Stimulated activated CD8-positive, alpha-beta memory T cell treated with anti-CD3 and anti-CD28 coated beads, Interleukin-12 subunit alpha, Interleukin-12 subunit beta, amount 100 ng/mL, for 1 hour (primary cell): ENCODE measurements around the gene ORC3.
"Not testable (repeated sequence)": the region's sequence is repeated elsewhere in the genome, so short reads cannot be mapped to it uniquely, and the experiment has no call there.

Experiments
- DNase-seq: peaks from one replicate; pipeline ENCODE4 v3.0.0-alpha.2; 2020; ENCODE audit warnings: low read depth

Gene ORC3

DNA sequence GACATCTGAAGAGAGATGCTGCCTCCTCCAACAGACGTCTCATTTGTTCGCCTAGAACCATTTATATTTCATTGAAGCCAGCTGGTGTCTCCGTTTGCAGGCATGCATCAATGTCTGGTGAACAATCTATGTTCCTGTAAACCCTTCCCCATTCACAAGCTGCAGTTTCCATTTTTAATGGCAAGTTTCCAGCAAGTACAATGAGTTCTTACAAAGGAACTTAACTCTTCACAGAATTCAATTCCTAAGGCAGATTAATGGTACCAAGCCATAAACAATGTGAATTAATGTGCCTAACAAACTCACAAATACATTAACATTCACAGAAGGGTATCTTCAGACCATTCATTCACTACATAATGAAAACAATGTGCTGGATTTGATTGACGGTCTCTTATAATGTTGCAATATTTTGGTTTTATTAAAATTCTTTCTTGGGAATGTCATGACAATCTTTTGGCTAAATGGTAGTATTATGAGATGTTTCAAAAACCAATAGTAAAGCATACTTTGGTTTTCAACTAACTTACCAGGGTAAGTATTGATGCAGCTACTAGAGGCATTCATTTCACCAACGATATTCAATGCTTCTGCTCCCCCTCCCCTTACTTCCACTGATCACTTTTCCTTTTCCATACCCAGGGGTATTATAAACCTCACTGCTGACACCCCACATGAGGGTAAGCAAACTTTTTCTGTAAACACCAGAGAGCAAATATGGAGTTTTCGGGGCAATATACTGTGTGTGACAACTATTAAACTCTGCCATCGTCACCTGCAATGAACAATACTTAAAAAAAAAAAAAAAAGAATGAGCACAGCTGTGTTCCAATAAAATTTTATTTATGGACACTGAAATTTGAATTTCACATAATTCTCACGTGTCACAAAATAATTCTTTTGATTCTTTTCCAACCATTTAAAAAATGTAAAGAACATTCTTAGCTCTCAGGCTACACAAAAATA, 107.9 kb downstream of the ORC3 start:
- DNase-seq: no peak

DNA sequence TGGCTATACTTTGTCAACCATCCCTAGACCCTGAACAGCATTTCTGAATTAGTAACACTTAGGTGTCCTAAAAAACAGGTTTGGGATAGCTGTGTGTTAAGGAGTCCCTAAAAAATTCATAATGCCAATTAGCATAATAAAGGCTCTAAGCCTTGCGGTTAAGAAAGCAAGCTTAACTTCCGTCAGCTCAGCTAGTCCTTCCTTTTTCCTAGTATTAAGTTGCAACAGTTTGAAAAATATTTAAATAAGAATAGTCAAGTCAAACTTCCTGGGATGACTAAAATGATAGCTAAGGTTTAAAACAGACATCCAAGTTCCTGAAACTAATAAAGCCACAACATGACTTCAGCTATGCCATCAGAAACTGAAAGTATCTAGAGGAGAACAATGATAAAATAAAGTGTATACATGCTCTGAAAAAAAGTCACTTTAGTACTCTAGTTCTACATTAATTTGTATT, 108.6 kb downstream of the ORC3 start:
- no peak for DNase-seq

DNA sequence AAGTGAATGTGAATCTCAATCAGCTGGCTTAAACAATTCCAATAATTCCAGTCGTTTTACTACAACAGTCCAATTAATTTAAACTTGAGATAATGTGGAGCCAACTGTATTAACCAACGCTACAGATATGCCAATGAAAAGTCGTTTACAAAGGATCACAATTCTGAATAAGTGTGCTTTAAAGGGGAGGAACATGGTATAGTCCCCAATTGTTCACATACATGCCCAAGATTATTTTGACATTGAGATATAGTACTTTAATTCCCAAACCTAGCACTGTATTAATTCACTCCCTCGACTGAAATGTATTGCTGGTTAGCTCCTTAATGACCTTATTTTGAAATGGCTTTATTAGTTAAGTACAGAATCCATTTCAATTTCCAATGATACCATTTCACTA, 109.6 kb downstream of the ORC3 start:
- no peak for DNase-seq

DNA sequence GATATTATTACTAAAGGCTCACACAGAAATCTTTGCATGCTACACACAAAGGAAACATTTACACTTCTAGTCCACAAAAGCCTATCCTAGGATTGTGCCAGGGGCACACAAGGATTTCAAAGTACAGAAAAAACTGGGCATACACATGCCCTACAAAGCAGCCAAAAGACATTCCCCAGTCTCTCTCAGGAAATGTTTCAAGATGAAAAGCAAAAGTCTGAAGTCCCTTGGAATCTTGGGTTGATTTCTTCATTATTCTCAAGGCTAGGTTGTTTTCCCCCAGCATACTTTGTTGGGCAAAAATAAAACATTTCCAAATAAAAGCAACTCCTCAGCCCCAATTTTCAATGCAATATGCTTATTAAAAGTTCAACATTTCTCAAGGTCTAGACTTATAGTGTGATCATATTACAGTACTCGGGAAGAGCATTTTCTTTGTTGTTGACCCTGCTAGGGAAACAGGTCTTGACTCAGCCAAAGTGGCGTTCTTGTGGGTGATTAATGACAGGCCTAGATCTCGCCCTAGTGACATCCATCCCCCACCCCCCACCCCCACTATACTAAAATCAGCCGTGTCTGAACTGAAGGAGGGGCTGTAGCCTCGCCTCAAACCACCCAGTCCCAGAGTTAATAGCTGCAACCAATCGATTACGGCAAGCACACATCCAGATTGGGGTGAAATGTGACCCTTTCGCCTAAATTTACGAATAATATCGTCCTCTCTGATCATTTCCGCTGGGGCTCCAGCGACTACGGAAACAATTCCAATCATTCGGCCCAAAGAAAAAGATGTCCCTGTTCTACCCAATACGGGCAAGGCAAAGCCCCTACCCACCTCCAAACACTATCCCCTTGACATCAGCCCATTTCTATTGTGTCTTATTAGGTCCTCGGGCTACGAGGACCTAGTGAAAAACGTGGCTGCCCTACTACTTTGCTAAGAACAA, 110.7 kb downstream of the ORC3 start:
- peak; percentile 23 for DNase-seq

DNA sequence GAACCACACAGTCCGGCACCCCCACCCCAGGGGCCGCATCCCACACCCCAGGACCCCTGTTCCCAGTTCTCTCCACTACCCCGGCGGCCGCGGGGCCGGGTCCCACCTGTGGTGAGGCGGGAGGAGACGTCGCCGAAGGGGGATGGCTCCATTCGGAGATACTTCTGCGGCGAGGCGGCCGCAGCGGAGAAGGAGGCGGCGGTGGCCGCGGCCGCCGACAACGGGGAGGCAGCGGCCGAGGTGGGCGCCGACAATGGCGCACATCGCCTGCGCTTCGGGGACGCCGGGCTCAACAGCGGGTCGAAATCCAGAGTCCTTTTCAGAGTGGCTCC, 111.4 kb downstream of the ORC3 start:
- DNase-seq: no peak

DNA sequence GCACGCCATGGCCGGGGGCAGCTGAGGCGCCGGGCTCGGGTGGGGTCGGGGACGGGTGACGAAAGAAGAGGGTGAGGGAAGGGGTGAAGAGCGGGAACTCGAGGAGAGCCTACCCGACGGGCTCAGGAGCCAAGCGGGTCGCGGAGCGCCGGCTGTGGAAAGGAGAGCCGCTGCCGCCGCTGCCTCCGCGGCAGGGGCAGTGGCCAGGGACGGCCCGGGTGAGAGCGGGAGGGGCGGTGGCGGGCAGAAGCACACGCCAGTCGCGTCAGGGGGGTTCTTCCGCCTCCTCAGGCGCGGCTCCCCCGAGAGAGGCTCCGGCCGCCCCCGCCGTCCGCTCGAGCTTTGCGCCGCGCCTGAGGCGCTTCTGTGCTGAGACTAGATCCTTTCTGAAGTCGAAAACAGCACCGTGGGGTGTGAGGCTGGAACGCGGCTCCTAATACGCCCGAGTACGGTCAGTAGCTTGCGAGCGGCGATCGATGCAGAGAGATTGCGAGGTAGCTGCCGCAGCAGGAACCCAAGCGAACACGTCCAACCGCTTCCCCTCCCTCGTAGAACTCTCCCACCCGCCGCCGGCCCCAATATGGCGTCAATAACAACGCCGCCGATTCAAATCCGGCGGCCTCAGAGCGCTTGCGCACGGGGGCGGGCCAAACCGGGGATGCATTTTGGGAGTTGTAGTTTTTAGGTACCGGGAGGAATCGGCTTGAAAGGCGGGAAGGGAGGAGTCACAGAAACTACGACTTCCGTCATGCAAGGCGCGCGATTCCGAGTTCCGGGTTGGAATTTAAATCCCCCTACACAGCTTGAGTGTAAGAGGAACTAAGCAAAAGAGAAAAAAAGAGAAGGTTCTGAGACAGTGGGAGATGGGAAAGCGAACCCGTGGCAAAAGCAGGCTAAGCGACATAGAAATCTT, 112.0 kb downstream of the ORC3 start, which contains the start of gene AKIRIN2:
AKIRIN2 (minus strand) TSS at position 558 of the 913 bp plus-strand sequence; CDS start at position 9, 549 bp downstream.
- DNase-seq: peak; percentile 94

DNA sequence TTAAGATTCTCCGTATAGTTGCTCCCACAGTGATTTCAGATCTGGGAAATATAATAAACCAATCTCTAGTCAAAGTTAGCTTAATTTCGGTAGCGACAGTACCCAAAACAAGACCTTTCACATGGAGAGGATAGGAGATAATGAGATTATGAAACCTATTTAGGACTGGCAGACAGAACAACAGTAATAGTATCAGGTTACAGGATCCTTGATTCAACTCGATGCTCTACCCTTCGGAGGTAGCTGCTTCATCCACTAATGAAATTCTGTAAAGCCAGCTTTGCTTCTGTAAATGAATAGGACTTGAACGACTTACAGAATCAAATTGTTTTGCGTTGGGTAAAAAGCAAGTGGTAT, 112.6 kb downstream of the ORC3 start:
- DNase-seq: no peak

DNA sequence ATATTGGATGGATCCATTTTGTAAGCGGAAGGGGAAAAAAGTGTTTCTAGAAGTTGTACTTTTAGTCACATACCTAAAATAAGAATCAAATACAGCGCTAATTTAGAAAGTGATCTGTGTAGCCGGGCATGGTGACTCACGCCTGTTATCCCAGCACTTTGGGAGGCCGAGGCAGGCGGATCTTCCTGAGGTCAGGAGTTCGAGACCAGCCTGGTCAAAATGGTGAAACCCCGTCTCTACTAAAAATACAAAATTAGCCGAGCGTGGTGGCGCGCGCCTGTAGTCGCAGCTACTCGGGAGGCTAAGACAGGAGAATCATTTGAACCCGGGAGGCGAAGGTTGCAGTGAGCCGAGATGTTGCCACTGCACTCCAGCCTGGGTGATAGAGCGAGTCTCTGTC, 113.1 kb downstream of the ORC3 start:
- DNase-seq: not testable (repeated sequence)

DNA sequence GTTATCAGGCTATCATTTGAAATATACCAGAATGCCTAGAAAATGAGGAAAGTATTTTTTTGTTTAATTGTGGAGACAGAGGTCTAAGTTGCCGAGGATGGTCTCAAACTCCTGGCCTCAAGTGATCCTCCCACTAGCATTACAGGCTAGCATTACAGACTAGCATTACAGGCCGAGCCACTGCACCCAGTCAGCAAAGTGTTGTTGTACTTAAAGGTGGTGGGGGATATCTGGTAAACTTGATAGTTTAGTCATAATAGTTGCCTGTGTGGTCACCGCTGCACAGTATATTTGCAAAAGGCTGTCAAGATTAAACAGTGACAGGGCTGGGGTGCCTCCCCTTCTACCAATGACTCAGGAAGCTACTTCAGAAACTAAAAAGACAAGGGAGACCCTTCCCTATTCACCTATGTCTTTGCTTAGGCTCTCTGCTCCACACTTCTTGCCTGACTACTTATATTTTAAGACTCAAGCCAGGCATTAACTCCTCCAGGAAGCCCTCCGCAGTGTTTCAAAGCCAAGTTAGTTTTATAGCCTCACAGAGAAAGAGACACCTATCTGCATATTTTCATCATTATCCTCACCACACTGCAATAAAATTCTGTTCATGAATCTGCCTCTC, 115.2 kb downstream of the ORC3 start:
- no peak for DNase-seq

DNA sequence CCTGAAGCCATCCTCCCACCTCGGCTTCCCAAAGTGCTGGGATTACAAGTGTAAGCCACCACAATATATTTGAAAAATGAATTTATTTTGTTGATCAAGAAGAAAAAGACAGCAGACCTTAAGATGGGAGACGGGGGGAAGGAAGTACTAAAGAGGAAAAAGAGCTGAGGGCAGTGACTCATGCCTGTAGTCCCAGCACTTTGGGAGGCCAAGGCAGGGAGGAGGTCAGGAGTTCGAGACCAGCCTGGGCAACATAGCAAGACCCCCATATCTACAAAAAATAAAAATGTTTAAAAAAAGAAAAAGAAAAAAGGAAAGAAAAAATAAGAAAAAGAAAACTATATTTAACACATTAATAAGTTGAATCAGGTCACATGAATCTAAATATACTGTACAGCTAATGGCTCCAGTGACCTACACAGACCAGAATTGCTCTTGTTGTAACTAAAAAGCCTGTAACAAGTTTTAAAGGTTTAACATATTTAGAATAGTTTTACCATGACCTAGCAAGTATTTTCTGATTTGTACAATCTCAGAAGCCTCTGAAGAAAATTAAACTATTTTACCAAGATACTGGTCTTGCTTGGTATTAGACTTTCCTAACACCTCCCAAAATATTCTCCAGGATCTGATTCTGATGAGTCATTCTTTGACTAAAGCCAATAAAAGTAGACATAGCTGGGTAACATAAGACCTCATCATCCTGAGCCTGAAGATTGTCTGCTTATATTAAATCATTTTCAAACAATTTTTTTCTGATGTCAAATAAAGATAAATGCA, 116.4 kb downstream of the ORC3 start:
- DNase-seq: no peak

DNA sequence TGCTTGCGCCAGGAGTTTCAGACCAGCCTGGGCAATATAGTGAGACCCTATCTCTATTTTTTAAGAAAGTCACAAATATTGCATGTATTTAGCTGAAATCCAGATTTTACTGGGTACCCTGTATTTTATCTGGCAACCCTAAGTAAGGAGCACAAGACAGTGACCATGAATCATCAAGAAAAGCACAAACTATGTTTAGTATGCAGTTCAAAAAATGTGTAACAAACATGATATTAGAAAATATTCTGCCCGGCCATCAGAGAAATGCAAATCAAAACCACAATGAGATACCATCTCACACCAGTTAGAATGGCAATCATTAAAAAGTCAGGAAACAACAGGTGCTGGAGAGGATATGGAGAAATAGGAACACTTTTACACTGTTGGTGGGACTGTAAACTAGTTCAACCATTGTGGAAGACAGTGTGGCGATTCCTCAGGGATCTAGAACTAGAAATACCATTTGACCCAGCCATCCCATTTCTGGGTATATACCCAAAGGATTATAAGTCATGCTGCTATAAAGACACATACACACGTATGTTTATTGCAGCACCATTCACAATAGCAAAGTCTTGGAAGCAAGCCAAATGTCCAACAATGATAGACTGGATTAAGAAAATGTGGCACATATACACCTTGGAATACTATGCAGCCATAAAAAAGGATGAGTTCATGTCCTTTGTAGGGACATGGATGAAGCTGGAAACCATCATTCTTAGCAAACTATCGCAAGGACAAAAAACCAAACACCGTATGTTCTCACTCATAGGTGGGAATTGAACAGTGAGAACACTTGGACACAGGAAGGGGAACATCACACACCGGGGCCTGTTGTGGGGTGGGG, 118.9 kb downstream of the ORC3 start:
- not testable (repeated sequence) for DNase-seq

DNA sequence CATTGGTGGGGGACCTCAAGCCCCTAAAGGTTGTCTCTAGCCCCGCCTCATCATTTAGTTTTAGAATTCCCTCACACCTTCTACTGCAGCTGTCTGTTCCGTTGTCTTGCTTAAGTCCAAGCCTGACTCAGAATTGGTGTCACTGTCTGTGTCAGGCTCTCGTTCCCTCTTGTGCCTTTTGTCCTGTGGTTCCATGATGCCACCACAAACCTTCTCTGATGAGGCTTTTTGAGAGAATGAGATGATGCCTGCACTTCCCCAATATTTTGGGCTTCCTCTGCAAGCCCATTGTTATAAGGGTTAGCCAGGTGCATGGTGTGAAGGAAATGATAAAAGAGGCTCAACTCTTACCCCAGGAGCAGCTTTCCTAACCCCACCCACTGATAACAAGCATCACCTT, 120.2 kb downstream of the ORC3 start:
- DNase-seq: no peak

DNA sequence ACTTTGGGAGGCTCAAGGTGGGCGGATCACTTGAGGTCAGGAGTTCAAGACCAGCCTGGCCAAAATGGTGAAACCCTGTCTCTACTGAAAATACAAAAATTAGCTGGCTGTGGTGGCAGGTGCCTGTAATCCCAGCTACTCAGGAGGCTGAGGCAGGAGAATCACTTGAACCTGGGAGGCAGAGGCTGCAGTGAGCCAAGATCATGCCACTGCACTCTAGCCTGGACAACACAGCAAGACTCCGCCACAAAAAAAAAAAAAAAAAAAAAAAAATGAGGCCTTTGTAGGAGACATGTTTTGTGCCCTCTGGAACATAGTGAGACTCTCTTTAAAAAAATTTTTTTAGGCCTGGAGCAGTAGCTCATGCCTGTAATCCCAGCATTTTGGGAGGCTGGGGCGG, 122.8 kb downstream of the ORC3 start:
- not testable (repeated sequence) for DNase-seq

DNA sequence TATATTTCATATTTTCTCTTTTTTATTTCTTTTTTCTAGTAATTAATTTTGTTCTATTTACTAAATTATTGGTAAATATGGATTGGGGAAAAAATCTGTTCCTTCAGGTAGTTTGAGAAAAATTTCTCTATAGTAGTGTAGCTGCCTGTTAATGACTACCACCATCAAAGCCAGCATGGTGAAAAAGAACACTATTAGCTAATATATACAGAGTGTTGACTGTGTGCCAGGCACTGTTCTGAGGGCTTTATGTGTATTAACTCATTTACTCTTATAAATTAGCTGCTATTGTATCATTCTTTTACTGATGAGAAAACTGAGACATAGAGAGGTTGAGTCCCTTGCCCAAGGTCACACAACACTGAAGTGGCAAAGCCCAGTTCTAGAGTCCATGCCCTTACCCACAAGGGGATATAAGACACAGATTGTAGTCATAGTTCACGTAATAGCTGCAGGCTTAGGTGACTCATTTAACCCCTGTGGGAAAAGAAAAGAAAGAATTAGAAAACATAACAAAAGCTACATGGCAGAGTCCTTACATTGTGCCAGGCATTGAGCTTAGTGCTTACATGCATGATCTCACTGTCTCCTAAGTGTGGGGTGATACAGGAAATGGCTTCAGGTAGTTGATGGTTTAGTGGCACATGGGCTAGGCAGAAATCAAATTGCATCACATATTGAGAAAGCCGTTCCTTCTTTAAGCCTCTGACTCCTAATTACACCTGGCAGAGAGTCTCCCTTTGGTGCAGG, 124.3 kb downstream of the ORC3 start:
- DNase-seq: no peak
